Measurements from ENCODE around the gene SHFL. TPM values are rescaled to one million over a fixed set of nuclear protein-coding genes. Genes with fewer than 3 reads are reported as not detected.

The SHFL gene
- total and polyA plus RNA-seq, 3 experiments from 2014 or later = 41.5 to 68.1 (median 45.2) TPM

DNA sequence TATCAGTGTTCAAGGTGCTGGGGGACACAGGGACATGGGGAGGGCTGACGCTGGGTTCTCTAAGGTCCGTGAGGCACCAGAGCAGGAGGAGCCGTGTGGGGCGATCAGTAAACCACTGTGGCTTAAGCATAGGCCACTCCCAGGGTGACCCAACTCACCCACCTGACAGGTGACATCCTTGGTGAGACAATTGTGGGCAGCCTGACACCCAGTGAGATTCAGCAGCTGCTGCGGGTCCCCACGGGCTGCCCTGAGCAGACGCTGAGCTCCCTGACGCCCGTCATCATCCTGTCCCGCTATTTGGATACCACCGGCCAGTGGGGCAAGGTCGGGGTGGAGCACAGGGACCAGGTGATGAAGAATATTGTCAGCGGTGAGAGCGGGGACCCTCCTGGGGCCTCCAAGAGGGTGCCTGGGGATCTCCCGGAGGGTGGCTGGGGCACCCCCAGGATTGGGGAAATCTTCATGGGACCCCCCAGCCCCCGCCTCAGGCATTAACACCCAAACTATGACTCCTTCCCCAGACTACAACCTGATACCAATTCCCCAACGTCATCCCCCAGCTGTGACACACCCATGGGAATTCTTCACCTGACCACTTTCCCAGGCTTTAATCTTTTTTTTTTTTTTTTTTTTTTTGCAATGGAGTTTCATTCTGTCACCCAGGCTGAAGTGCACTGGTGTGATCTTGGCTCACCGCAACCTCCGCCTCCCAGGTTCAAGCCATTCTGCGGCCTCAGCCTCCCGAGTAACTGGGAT is 33.3 kb upstream of the SHFL start:
- Mint-ChIP-seq H3K36me3 (no peaks in the 10 kb centered on the region), H3K4me3 (no peak overlapping the region), H3K27me3 (peaks cover 1 to 7% of the 10 kb centered on the region in 2 donors), H3K4me1 (peaks cover 0 to 2% (median 0%) of the 10 kb centered on the region in 3 donors), H3K27ac (peak overlapping the region in 1 of 8 donors; percentile 11), H3K9me3 (no peaks in the 10 kb centered on the region)
- no peak for DNase-seq
- Histone ChIP-seq H3K4me1 (ENCODE audit: insufficient read depth, low read length) (no peaks in the 10 kb centered on the region), H3K27me3 (ENCODE audit: insufficient read depth, low read length, poor library complexity, severe bottlenecking) (no peaks in the 10 kb centered on the region), H3K27ac (ENCODE audit: low read depth, low read length) (no peak overlapping the region), H3K9me3 (ENCODE audit: low read length) (no peaks in the 10 kb centered on the region), H3K36me3 (ENCODE audit: insufficient read depth, low read length) (no peaks in the 10 kb centered on the region), H3K4me3 (ENCODE audit: low read length) (no peak overlapping the region)
- CTCF ChIA-PET = interaction anchor here (0.7 kb wide), 1 partner anchor 1359 kb away, joined by 3 read pairs; no protein-coding TSS in a partner anchor
- POLR2A ChIA-PET = no interaction called here

DNA sequence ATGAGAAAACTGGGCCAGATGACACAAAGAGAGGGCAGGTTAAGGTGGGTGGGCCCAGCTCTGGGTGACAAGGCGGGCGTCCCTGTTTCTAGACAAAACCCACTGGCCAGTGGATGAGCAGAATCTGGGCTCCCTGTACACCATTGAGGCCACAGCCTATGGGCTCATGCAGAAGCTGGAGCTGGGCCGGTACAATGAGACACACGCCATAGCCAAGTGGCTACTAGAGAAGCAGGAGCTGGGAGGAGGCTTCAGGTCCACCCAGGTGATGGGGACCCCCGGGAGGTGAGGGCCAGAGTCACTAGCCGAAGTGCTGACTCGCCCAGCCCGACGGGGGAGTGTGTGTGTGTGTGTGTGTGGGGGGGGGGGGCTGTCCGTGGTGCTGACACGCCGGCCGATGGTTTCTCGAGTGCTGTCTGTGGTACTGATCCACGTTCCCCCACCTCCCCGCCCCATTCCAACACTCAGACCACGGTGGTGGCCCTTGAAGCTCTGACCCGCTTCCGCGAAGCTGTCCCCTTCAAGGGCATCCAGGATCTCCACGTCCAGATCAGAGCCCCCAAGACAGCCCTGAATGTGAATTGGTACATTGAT is 24.3 kb upstream of the SHFL start:
- Histone ChIP-seq H3K4me3 (ENCODE audit: low read length) (no peak overlapping the region), H3K27ac (ENCODE audit: low read depth, low read length) (no peak overlapping the region), H3K9me3 (ENCODE audit: low read length) (no peaks in the 10 kb centered on the region), H3K4me1 (ENCODE audit: insufficient read depth, low read length) (no peaks in the 10 kb centered on the region), H3K36me3 (ENCODE audit: insufficient read depth, low read length) (no peaks in the 10 kb centered on the region), H3K27me3 (ENCODE audit: insufficient read depth, low read length, poor library complexity, severe bottlenecking) (no peaks in the 10 kb centered on the region)
- ChIA-PET POLR2A (no interaction called here), CTCF (no interaction called here)
- no peaks in the 10 kb centered on the region for H3K4me1 Mint-ChIP-seq
- H3K4me3 Mint-ChIP-seq = no peak overlapping the region
- no peaks in the 10 kb centered on the region for H3K9me3 Mint-ChIP-seq
- no peak overlapping the region for H3K27ac Mint-ChIP-seq
- H3K27me3 Mint-ChIP-seq = peaks cover 27 to 30% of the 10 kb centered on the region in 2 donors
- DNase-seq = no peak
- H3K36me3 Mint-ChIP-seq = no peaks in the 10 kb centered on the region

GRCh38 chr19:10068205-10068604 is 17.9 kb upstream of the SHFL start:
- Mint-ChIP-seq H3K4me3 (peak overlapping the region in 1 of 7 donors; percentile 61), H3K36me3 (no peaks in the 10 kb centered on the region), H3K27me3 (peaks cover 7 to 8% of the 10 kb centered on the region in 2 donors), H3K27ac (peak overlapping the region in 2 of 8 donors; percentile 35 to 63), H3K9me3 (peaks cover 0 to 4% (median 0%) of the 10 kb centered on the region in 5 donors), H3K4me1 (peaks cover 7 to 10% (median 9%) of the 10 kb centered on the region in 3 donors)
- CTCF ChIA-PET = no interaction called here
- DNase-seq = no peak
- no peak overlapping the region for H3K4me3 ChIP-seq (ENCODE audit: low read length)
- H3K27ac ChIP-seq (ENCODE audit: low read depth, low read length) = no peak overlapping the region
- no peaks in the 10 kb centered on the region for H3K36me3 ChIP-seq (ENCODE audit: insufficient read depth, low read length)
- no peaks in the 10 kb centered on the region for H3K4me1 ChIP-seq (ENCODE audit: insufficient read depth, low read length)
- no peaks in the 10 kb centered on the region for H3K9me3 ChIP-seq (ENCODE audit: low read length)
- H3K27me3 ChIP-seq (ENCODE audit: insufficient read depth, low read length, poor library complexity, severe bottlenecking) = no peaks in the 10 kb centered on the region
- POLR2A ChIA-PET = no interaction called here

- Mint-ChIP-seq H3K27ac (peak overlapping the region in 1 of 8 donors; percentile 84), H3K27me3 (peaks cover 4 to 6% of the 10 kb centered on the region in 2 donors), H3K9me3 (peaks cover 0 to 4% (median under 1%) of the 10 kb centered on the region in 5 donors), H3K4me1 (peaks cover 7 to 10% (median 9%) of the 10 kb centered on the region in 3 donors), H3K4me3 (no peak overlapping the region), H3K36me3 (no peaks in the 10 kb centered on the region)
- H3K27me3 ChIP-seq (ENCODE audit: insufficient read depth, low read length, poor library complexity, severe bottlenecking) = no peaks in the 10 kb centered on the region
- no peaks in the 10 kb centered on the region for H3K36me3 ChIP-seq (ENCODE audit: insufficient read depth, low read length)
- no peaks in the 10 kb centered on the region for H3K4me1 ChIP-seq (ENCODE audit: insufficient read depth, low read length)
- ChIA-PET POLR2A (no interaction called here), CTCF (no interaction called here)
- DNase-seq = no peak
- no peak overlapping the region for H3K27ac ChIP-seq (ENCODE audit: low read depth, low read length)
- peaks cover 4% of the 10 kb centered on the region for H3K9me3 ChIP-seq (ENCODE audit: low read length)
- H3K4me3 ChIP-seq (ENCODE audit: low read length) = no peak overlapping the region
Measured at GRCh38 chr19:10069046-10069445, 17.1 kb upstream of the SHFL start.

DNA sequence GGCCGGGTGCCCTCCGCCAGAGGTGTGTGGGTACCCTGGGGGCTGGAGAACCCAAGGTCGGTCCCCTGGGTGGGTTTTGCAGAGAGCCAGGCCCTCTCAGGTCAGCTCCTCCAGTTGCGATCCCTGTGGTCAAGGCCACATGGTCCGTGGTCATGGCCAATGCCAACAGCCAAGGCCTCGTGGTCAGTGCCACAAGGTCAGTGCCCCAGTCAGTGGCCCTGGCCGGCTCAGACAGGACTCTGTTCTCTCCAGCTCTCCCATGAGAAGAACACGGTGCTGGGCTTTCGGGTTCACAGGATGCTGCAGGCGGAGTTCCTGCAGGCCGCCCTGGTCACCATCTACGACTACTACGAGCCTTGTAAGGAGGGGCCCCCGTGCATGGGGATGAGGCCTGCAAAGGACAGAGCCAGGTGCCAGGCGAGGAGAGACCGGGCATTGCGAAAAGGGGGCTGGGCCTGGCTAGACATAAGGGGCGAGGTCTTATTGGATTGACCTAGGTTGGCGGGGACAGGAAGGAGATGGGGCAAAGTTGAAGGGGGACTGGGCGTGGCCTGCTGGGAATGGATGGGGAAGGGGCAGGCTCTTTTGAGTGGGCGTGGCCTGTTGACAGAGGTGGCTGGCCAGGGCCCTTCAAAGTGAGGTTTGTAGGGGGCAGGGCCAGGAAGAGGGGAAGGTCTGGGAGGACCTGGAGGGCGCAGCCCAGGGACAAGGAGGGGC is 15.2 kb upstream of the SHFL start:
- Histone ChIP-seq H3K27me3 (ENCODE audit: insufficient read depth, low read length, poor library complexity, severe bottlenecking) (no peaks in the 10 kb centered on the region), H3K27ac (ENCODE audit: low read depth, low read length) (no peak overlapping the region), H3K9me3 (ENCODE audit: low read length) (peaks cover 6% of the 10 kb centered on the region), H3K36me3 (ENCODE audit: insufficient read depth, low read length) (no peaks in the 10 kb centered on the region), H3K4me1 (ENCODE audit: insufficient read depth, low read length) (no peaks in the 10 kb centered on the region), H3K4me3 (ENCODE audit: low read length) (no peak overlapping the region)
- H3K4me3 Mint-ChIP-seq = no peak overlapping the region
- no peak overlapping the region for H3K27ac Mint-ChIP-seq
- H3K9me3 Mint-ChIP-seq = peaks cover 0 to 7% (median 2%) of the 10 kb centered on the region in 5 donors
- peaks cover 3 to 6% of the 10 kb centered on the region in 2 donors for H3K27me3 Mint-ChIP-seq
- peaks cover 7 to 10% (median 9%) of the 10 kb centered on the region in 3 donors for H3K4me1 Mint-ChIP-seq
- no peaks in the 10 kb centered on the region for H3K36me3 Mint-ChIP-seq
- ChIA-PET CTCF (no interaction called here), POLR2A (no interaction called here)
- no peak for DNase-seq

GRCh38 chr19:10074153-10074552 is 12.0 kb upstream of the SHFL start:
- H3K27ac ChIP-seq (ENCODE audit: low read depth, low read length) = no peak overlapping the region
- H3K4me1 ChIP-seq (ENCODE audit: insufficient read depth, low read length) = no peaks in the 10 kb centered on the region
- ChIA-PET CTCF (interaction anchor here (1.2 kb wide), 1 partner anchor 177 kb away, joined by 5 read pairs; the partner anchor contains the start of gene MRPL4), POLR2A (no interaction called here)
- no peaks in the 10 kb centered on the region for H3K27me3 ChIP-seq (ENCODE audit: insufficient read depth, low read length, poor library complexity, severe bottlenecking)
- peak overlapping the region in 3 of 8 donors; percentile 9 to 54 (median 17) for H3K27ac Mint-ChIP-seq
- no peaks in the 10 kb centered on the region for H3K36me3 Mint-ChIP-seq
- peaks cover 6% of the 10 kb centered on the region for H3K9me3 ChIP-seq (ENCODE audit: low read length)
- no peaks in the 10 kb centered on the region for H3K36me3 ChIP-seq (ENCODE audit: insufficient read depth, low read length)
- peaks cover 0 to 7% (median 2%) of the 10 kb centered on the region in 5 donors for H3K9me3 Mint-ChIP-seq
- H3K4me1 Mint-ChIP-seq = no peaks in the 10 kb centered on the region
- no peaks in the 10 kb centered on the region for H3K27me3 Mint-ChIP-seq
- no peak overlapping the region for H3K4me3 Mint-ChIP-seq
- no peak overlapping the region for H3K4me3 ChIP-seq (ENCODE audit: low read length)
- peak; percentile 15 to 66 (median 57) for DNase-seq

- CTCF ChIA-PET = no interaction called here
- Mint-ChIP-seq H3K27me3 (no peaks in the 10 kb centered on the region), H3K4me1 (no peaks in the 10 kb centered on the region), H3K27ac (peak overlapping the region in 1 of 8 donors; percentile 71), H3K36me3 (no peaks in the 10 kb centered on the region), H3K4me3 (no peak overlapping the region), H3K9me3 (peaks cover 0 to 7% (median 2%) of the 10 kb centered on the region in 5 donors)
- POLR2A ChIA-PET = interaction anchor here (0.7 kb wide), 1 partner anchor 295 kb away, joined by 3 read pairs; no protein-coding TSS in a partner anchor
- DNase-seq = no peak
- no peaks in the 10 kb centered on the region for H3K4me1 ChIP-seq (ENCODE audit: insufficient read depth, low read length)
- peaks cover 6% of the 10 kb centered on the region for H3K9me3 ChIP-seq (ENCODE audit: low read length)
- no peak overlapping the region for H3K27ac ChIP-seq (ENCODE audit: low read depth, low read length)
- H3K36me3 ChIP-seq (ENCODE audit: insufficient read depth, low read length) = no peaks in the 10 kb centered on the region
- no peaks in the 10 kb centered on the region for H3K27me3 ChIP-seq (ENCODE audit: insufficient read depth, low read length, poor library complexity, severe bottlenecking)
- H3K4me3 ChIP-seq (ENCODE audit: low read length) = no peak overlapping the region
Measured at GRCh38 chr19:10076535-10076934, 9.6 kb upstream of the SHFL start.

DNA sequence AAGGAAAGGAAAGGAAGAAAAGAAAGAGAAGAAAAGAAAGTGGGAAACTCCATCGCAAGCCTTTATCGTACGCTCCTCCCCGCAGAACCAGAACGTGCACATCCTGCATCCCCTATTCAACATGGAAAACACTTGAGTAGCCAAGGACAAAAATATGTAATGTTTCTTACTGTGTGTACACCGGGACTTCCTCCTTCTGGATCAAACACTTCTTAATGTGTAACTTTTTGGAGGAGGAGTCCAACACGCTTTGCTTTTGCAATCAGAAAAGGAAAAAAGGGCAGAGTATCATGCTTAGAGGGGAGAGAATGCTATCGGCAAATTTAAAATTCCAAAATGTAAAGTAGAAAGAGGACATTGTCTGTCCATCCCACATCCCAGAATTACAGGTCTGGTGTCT is 7.8 kb upstream of the SHFL start:
- H3K36me3 ChIP-seq (ENCODE audit: insufficient read depth, low read length) = no peaks in the 10 kb centered on the region
- DNase-seq = no peak
- ChIA-PET CTCF (no interaction called here), POLR2A (no interaction called here)
- no peak overlapping the region for H3K4me3 ChIP-seq (ENCODE audit: low read length)
- H3K27me3 Mint-ChIP-seq = no peaks in the 10 kb centered on the region
- peaks cover 0 to 5% (median 0%) of the 10 kb centered on the region in 5 donors for H3K9me3 Mint-ChIP-seq
- no peaks in the 10 kb centered on the region for H3K27me3 ChIP-seq (ENCODE audit: insufficient read depth, low read length, poor library complexity, severe bottlenecking)
- H3K9me3 ChIP-seq (ENCODE audit: low read length) = peaks cover 6% of the 10 kb centered on the region
- no peak overlapping the region for H3K27ac ChIP-seq (ENCODE audit: low read depth, low read length)
- H3K36me3 Mint-ChIP-seq = no peaks in the 10 kb centered on the region
- no peaks in the 10 kb centered on the region for H3K4me1 ChIP-seq (ENCODE audit: insufficient read depth, low read length)
- no peaks in the 10 kb centered on the region for H3K4me1 Mint-ChIP-seq
- H3K4me3 Mint-ChIP-seq = no peak overlapping the region
- H3K27ac Mint-ChIP-seq = peak overlapping the region in 1 of 8 donors; percentile 32
